ENCODE results near the gene MBD4. TPM values are rescaled to one million over a fixed set of nuclear protein-coding genes. Genes with fewer than 3 reads are reported as not detected.

Gene MBD4
- total RNA-seq, 1 experiment from 2014 or later: 36.9 TPM

- POLR2A ChIA-PET: interaction anchor here (0.6 kb wide), 1 partner anchor 75 kb away, joined by 3 read pairs; no protein-coding TSS in a partner anchor
- ATAC-seq: no peak
- Mint-ChIP-seq H3K27ac (no peak overlapping the region), H3K4me3 (no peak overlapping the region), H3K27me3 (ENCODE audit: low read depth) (no peaks in the 10 kb centered on the region), H3K9me3 (no peaks in the 10 kb centered on the region), H3K4me1 (no peaks in the 10 kb centered on the region), H3K36me3 (peaks cover 14% of the 10 kb centered on the region; the same call in 1 of the 2 replicates)
- TF ChIP-seq EMX1 (CRISPR knock-in tag; IDR thresholded peaks at IDR 0.05) (no peak), AR (CRISPR knock-in tag; IDR thresholded peaks at IDR 0.05) (no peak), GABPB1 (CRISPR knock-in tag; IDR thresholded peaks at IDR 0.05) (no peak), FOXP1 (CRISPR knock-in tag; IDR thresholded peaks at IDR 0.05; ENCODE audit: borderline replicate concordance) (no peak), ATF2 (CRISPR knock-in tag; IDR thresholded peaks at IDR 0.05; ENCODE audit: borderline replicate concordance, low read depth) (no peak), RORB (CRISPR knock-in tag; IDR thresholded peaks at IDR 0.05) (no peak), PRRX2 (CRISPR knock-in tag; IDR thresholded peaks at IDR 0.05) (no peak), E2F4 (CRISPR knock-in tag; IDR thresholded peaks at IDR 0.05; ENCODE audit: borderline replicate concordance, low read depth) (no peak), CTCF (IDR thresholded peaks at IDR 0.05) (no peak), E2F1 (CRISPR knock-in tag; IDR thresholded peaks at IDR 0.05) (no peak), ZNF232 (CRISPR knock-in tag; IDR thresholded peaks at IDR 0.05) (no peak), NR3C1 (CRISPR knock-in tag; conservative IDR thresholded peaks at IDR 0.05; ENCODE audit: low read depth) (no peak), ZNF416 (CRISPR knock-in tag; IDR thresholded peaks at IDR 0.05) (no peak)
- TF ChIP-seq, protein P1, sequence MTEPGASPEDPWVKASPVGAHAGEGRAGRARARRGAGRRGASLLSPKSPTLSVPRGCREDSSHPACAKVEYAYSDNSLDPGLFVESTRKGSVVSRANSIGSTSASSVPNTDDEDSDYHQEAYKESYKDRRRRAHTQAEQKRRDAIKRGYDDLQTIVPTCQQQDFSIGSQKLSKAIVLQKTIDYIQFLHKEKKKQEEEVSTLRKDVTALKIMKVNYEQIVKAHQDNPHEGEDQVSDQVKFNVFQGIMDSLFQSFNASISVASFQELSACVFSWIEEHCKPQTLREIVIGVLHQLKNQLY (CRISPR knock-in tag; IDR thresholded peaks at IDR 0.05): no peak
- no peak for DNase-seq (ENCODE audit: low spot score)
- CTCF ChIA-PET: interaction anchor here (0.7 to 2.6 kb wide), 2 partner anchors 14 to 92 kb away, joined by 3 to 8 read pairs; no protein-coding TSS in a partner anchor
These were observed 36.1 kb upstream of the MBD4 start for GRCh38 chr3:129475863-129476262.

DNA sequence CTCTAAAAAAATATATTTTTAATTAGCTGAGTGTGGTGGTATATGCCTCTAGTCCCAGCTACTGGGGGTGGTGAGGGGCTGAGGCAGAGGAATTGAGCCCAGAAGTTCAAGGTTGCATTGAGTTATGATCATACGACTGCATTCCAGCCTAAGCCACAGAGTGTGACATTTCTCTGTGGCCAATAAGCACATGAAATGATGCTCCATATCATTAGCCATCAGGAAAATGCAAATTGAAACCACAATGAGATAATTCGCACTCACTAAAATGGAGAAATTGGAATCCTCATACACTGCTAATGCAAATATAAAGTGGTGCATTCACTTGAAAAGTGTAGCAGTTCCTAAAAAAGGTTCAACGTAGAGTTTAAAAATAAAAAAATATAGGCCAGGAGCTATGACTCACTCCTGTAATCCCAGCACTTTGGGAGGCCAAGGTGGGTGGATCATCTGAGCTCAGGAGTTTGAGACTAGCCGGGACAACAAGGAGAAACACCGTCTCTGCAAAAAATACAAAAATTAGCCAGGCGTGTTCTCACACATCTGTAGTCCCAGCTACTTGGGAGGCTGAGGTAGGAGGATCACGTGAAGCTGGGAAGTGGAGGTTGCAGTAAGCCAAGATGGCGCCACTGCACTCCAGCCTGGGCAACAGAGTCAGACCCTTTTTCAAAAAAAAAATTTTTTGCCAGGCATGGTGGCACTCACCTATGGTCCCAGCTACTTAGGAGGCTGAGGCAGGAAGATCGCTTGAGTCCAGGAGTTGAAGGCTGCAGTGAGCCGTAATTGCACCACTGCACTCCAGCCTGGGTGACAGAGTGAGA, 35.4 kb upstream of the MBD4 start:
- Mint-ChIP-seq H3K9me3 (no peaks in the 10 kb centered on the region), H3K4me1 (no peaks in the 10 kb centered on the region), H3K27me3 (ENCODE audit: low read depth) (no peaks in the 10 kb centered on the region), H3K36me3 (peaks cover 14% of the 10 kb centered on the region; the same call in 1 of the 2 replicates), H3K27ac (no peak overlapping the region), H3K4me3 (no peak overlapping the region)
- no peak for DNase-seq (ENCODE audit: low spot score)
- POLR2A ChIA-PET: interaction anchor here (0.6 kb wide), 1 partner anchor 74 kb away, joined by 3 read pairs; no protein-coding TSS in a partner anchor
- no peak for TF ChIP-seq FOXK1 (CRISPR knock-in tag; IDR thresholded peaks at IDR 0.05)
- TF ChIP-seq, protein P2, sequence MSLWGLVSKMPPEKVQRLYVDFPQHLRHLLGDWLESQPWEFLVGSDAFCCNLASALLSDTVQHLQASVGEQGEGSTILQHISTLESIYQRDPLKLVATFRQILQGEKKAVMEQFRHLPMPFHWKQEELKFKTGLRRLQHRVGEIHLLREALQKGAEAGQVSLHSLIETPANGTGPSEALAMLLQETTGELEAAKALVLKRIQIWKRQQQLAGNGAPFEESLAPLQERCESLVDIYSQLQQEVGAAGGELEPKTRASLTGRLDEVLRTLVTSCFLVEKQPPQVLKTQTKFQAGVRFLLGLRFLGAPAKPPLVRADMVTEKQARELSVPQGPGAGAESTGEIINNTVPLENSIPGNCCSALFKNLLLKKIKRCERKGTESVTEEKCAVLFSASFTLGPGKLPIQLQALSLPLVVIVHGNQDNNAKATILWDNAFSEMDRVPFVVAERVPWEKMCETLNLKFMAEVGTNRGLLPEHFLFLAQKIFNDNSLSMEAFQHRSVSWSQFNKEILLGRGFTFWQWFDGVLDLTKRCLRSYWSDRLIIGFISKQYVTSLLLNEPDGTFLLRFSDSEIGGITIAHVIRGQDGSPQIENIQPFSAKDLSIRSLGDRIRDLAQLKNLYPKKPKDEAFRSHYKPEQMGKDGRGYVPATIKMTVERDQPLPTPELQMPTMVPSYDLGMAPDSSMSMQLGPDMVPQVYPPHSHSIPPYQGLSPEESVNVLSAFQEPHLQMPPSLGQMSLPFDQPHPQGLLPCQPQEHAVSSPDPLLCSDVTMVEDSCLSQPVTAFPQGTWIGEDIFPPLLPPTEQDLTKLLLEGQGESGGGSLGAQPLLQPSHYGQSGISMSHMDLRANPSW (CRISPR knock-in tag; conservative IDR thresholded peaks at IDR 0.05; ENCODE audit: low read depth): no peak
- no peak for TF ChIP-seq ZNF263 (CRISPR knock-in tag; IDR thresholded peaks at IDR 0.05; ENCODE audit: low read depth)
- TF ChIP-seq, protein P3, sequence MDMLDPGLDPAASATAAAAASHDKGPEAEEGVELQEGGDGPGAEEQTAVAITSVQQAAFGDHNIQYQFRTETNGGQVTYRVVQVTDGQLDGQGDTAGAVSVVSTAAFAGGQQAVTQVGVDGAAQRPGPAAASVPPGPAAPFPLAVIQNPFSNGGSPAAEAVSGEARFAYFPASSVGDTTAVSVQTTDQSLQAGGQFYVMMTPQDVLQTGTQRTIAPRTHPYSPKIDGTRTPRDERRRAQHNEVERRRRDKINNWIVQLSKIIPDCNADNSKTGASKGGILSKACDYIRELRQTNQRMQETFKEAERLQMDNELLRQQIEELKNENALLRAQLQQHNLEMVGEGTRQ (CRISPR knock-in tag; IDR thresholded peaks at IDR 0.05): no peak
- ATAC-seq: no peak
- CTCF ChIA-PET: interaction anchor here (0.7 to 2.6 kb wide), 4 partner anchors 15 to 131 kb away, joined by 3 to 8 read pairs (median 3); no protein-coding TSS in a partner anchor
